GM12874 (cell line): ENCODE data around the gene GINM1.

Experiments used
- TF ChIP-seq, protein P1 (sequence below): IDR thresholded peaks from 2 replicates; pipeline ENCODE4 v1.5.1; 2011; ENCODE audit warnings: low read depth, mild to moderate bottlenecking, control low read depth, low read length, moderate library complexity; ENCODE audit not compliant: insufficient read depth

GINM1 gene

DNA sequence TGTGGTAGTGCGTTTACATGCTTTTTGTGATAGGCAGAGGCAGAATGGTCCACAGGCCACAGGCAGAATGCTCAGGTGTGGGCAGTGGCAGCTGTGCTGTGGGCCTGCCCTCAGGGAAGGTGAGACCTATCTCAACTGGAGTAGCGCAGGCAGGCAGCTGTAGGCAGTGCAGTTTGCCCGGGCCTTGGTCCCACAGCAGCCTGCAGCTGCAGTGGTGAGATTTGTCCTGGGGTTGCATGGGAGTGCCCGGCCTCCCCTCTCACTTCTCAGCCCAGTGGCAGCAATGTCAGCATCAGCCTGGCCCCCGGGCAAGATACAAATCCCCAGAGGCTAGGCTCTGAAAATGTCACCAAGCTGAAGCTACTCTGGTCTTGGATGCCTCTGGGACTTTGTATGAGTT, 14.3 kb upstream of the GINM1 start:
- TF ChIP-seq, protein P1, sequence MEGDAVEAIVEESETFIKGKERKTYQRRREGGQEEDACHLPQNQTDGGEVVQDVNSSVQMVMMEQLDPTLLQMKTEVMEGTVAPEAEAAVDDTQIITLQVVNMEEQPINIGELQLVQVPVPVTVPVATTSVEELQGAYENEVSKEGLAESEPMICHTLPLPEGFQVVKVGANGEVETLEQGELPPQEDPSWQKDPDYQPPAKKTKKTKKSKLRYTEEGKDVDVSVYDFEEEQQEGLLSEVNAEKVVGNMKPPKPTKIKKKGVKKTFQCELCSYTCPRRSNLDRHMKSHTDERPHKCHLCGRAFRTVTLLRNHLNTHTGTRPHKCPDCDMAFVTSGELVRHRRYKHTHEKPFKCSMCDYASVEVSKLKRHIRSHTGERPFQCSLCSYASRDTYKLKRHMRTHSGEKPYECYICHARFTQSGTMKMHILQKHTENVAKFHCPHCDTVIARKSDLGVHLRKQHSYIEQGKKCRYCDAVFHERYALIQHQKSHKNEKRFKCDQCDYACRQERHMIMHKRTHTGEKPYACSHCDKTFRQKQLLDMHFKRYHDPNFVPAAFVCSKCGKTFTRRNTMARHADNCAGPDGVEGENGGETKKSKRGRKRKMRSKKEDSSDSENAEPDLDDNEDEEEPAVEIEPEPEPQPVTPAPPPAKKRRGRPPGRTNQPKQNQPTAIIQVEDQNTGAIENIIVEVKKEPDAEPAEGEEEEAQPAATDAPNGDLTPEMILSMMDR: no peak

DNA sequence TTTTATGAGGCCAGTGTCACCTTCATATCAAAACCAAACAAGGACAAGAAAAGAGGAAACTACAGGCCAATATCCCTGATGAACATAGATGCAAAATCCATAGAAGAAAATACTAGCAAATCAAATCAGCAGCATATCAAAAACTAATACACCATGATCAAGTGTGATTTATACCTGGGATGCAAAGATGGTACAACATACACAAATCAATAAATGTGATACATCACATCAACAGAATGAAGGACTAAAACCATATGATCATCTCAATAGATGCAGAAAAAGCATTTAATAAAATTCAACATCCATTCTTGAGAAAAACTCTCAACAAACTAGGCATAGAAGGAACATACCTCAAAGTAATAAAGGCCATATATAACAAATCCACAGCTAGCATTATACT, 8.1 kb upstream of the GINM1 start:
- TF ChIP-seq, protein P1: no peak

DNA sequence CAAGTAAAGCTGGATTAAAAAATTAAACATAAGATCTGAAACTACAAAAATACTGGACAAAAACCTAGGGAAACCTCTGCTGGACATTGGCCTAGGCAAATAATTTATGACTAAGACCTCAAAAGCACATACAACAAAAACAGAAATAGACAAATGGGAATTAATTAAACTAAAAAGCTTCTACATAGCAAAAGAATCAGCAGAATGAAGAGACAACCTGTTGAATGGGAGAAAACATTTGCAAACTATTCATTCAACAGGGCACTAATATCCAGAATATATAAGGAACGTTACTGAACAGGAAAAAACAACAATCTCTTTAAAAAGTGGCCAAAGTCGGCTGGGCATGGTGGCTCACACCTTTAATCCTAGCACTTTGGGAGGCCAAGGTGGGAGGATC, 6.8 kb upstream of the GINM1 start:
- TF ChIP-seq, protein P1: no peak

DNA sequence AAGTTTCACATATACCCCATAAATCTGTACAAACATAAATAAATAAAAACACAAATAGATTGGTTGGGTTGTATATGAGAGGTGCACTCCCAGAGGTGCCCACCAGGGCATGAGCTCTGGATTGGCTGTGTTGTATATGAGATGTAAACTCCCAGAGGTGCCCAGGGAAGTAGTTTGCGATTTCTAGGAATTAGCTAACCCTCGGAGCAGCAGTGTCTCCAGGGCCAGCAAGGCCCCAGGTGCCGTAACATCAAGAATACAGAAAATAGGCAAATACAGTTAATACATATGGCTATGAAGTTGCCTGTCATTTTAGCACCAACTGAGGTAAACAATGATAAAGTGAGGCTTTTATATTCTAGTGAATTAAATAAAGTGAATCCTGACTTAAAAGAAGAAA, 5.4 kb upstream of the GINM1 start:
- TF ChIP-seq, protein P1: peak; percentile 57; the same call in 1 of the 2 replicates

DNA sequence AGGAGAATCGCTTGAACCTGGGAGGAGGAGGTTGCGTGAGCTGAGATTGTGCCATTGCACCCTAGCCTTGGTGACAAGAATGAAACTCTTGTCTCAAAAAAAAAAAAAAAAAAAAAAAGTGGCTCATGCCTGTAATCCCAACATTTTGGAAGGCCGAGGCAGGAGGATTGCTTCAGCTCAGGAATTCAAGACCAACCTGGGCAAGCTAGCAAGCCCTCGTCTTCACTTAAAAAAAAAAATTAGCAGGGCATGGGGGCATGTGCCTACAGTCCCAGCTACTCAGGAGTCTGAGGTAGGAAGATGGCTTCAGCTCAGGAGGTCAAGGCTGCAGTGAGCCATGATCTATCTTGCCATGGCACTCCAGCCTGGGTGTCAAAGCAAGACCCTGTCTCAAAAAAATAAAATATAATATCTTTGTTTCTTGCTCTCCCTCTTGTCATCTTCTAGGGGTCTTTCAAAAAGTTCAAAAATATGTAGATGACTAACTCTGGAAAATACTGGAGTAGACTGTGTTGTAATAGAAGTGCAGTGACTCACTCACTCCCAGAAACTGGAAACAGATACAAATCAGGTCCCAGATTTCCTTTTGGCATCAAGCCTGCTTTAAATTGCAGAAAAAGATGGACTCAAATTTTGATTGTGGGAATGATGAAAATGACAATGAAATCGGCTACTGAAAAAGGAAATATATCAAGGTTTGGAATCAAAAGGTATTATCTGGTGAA, 2.8 kb upstream of the GINM1 start:
- TF ChIP-seq, protein P1: no peak

DNA sequence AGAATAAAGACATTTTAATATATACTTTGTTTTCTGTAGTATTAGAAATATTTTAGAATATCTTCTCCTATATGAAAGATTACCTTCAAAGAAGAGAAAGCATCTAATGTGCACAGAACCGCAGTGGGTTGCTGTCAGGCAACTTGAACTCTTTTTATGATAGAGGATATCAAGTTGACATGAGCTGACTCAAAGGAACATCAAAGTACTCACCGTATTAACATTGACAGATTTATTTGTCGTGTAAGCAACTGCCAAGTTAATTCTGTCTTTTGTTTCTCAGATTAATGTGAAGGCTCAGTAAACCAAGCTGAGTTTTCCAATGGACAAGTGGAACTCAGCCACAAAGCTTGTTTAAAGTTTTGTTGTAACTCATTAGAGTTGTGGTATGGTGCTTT, 2.2 kb upstream of the GINM1 start:
- TF ChIP-seq, protein P1: no peak

DNA sequence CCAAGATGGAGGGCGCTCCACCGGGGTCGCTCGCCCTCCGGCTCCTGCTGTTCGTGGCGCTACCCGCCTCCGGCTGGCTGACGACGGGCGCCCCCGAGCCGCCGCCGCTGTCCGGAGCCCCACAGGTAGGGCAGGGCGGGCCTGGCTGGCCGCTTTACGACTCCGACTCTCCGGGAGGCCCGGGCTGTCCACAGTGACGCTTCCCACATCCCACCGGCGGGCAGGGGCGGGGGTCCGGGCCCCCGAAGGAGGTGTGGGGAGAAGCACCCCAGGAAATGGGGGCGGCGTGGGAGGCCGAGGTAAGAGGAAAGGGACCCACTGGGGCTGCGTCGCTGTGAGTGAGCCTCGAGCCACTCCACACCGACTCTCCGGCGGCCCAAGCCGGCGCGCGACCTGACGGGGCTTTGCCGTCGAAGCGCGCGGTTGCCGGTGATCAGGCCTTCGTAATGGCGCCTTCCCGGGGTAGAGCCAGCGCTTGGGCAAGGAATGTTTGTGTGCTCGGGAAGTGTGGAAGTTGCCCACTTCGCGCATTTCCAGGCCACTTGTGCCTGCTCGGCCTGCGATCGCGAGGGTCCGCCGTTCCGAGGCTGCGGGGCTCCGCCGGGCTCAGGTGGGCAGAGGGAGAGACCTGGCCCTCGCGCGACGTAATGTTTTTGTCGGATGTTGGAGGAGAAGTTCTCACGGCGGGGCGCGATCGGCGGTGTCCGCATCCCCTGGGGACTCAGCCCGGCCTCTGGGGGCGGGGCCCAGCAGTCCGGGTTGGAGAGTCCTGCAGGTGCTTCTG, 427 bp downstream of the GINM1 start:
- TF ChIP-seq, protein P1: no peak
